ENCODE data around the gene TTLL6.

Gene TTLL6

GRCh38 chr17:48754500-48755261, 62.3 kb downstream of the TTLL6 start:
- no peak for DNase-seq (ENCODE audit: low read depth)
- no peak for TF ChIP-seq CTCF (IDR thresholded peaks at IDR 0.05; ENCODE audit: control insufficient read depth, insufficient read depth, low read depth, low read length, missing control alignments)
- no peak overlapping the region for H3K4me3 ChIP-seq (ENCODE audit: control insufficient read depth, low read depth, low read length)

GRCh38 chr17:48753794-48754499, 63.1 kb downstream of the TTLL6 start:
- H3K4me3 ChIP-seq (ENCODE audit: control insufficient read depth, low read depth, low read length): no peak overlapping the region
- no peak for TF ChIP-seq CTCF (IDR thresholded peaks at IDR 0.05; ENCODE audit: control insufficient read depth, insufficient read depth, low read depth, low read length, missing control alignments)
- no peak for DNase-seq (ENCODE audit: low read depth)

GRCh38 chr17:48752399-48753288, 64.4 kb downstream of the TTLL6 start:
- H3K4me3 ChIP-seq (ENCODE audit: control insufficient read depth, low read depth, low read length): no peak overlapping the region
- TF ChIP-seq CTCF (IDR thresholded peaks at IDR 0.05; ENCODE audit: control insufficient read depth, insufficient read depth, low read depth, low read length, missing control alignments): no peak
- DNase-seq (ENCODE audit: low read depth): no peak

GRCh38 chr17:48751733-48752398, 65.2 kb downstream of the TTLL6 start:
- no peak overlapping the region for H3K4me3 ChIP-seq (ENCODE audit: control insufficient read depth, low read depth, low read length)
- no peak for TF ChIP-seq CTCF (IDR thresholded peaks at IDR 0.05; ENCODE audit: control insufficient read depth, insufficient read depth, low read depth, low read length, missing control alignments)
- no peak for DNase-seq (ENCODE audit: low read depth)

GRCh38 chr17:48751172-48751571, 65.9 kb downstream of the TTLL6 start:
- no peak for TF ChIP-seq CTCF (IDR thresholded peaks at IDR 0.05; ENCODE audit: control insufficient read depth, insufficient read depth, low read depth, low read length, missing control alignments)
- no peak overlapping the region for H3K4me3 ChIP-seq (ENCODE audit: control insufficient read depth, low read depth, low read length)
- no peak for DNase-seq (ENCODE audit: low read depth)
